ENCODE measurements around the gene DDX4.
A peak's percentile ranks its signal among the peaks of the same experiment; 100 is the strongest.

DDX4 gene

DNA sequence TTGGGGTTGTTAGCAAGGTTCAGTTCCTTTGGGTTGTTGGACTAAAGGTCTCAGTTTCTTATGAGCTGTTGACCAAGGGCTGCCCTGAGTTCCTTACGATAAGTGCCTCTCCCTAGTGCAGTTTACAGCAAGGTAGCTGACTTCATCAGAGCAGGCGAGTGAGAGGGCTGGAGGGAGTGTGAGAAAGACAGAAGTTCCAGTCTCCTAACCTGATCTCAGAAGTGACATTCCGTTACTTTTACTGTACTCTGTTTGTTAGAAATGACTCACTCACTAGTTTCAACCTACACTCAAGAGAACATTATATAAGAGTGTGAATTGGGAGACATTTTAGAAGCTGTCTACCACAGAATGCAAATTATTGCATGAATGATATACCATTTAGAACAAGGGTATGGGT lies 92.1 kb downstream of the DDX4 start:
- DNase-seq: no peak

GRCh38 chr5:55832446-55832845 lies 94.6 kb downstream of the DDX4 start:
- DNase-seq: no peak

DNA sequence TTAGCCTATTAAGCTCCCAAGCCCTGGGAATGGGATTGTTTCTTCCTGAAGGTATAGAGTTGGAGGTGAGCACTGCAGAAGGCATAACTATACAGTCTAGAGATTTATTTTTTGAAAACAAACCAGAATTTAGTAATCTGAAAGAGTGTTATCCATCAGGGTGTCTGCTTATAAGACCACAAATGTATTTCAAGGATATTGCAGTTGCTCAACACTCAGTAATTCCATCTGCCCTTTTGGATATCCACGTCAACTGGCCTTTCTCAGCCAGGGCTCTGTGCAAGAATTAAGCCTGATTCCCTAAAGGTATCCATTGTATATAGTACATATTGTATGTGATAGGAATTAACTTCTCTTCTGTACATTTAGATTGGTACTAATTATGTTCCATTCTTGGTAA lies 98.3 kb downstream of the DDX4 start:
- DNase-seq: no peak

GRCh38 chr5:55841976-55842375 lies 104.1 kb downstream of the DDX4 start:
- peak; percentile 55 for DNase-seq

GRCh38 chr5:55847837-55848236 lies 110.0 kb downstream of the DDX4 start:
- DNase-seq: no peak

- DNase-seq: no peak
Measured at GRCh38 chr5:55848783-55849182, 110.9 kb downstream of the DDX4 start.

DNA sequence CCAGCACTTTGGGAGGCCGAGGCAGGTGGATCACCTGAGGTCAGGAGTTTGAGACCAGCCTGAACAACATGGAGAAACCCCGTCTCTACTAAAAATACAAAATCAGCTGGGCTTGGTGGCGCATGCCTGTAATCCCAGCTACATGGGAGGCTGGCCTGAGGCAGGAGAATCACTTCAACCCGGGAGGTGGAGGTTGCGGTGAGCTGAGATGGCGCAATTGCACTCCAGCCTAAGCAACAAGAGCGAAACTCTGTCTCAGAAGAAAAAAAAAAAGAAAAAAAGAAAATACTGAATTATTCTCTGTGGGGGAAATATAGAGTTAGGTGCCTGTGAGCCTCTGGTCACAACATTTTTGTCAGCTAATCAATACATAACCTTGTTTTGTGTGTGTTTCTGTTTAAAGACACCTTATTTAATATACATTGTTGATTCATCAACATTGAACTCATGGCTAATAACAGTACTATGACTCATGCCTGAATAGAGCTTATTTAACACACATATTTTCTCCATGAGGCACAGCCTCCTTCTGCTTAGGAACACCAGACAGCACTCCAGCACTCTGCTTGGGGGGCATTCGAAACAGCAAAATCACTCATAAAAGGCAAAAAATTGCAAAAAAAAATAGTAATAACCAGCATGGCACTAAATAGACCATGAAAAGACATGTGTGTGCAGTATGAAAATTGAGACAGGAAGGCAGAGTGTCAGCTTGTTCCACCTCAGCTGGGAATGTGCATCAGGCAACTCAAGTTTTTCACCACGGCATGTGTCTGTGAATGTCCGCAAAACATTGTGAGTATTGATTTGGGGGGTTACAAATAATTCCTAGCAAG lies 113.2 kb downstream of the DDX4 start, which contains the start of gene IL31RA:
Gene IL31RA, plus strand, starts transcription at position 519 of the 836 bp plus-strand sequence. Its CDS starts 214 bp downstream, at position 733.
- no peak for DNase-seq

GRCh38 chr5:55851675-55851979 lies 113.8 kb downstream of the DDX4 start:
- no peak for DNase-seq

GRCh38 chr5:55852503-55852902 lies 114.6 kb downstream of the DDX4 start:
- DNase-seq: no peak

DNA sequence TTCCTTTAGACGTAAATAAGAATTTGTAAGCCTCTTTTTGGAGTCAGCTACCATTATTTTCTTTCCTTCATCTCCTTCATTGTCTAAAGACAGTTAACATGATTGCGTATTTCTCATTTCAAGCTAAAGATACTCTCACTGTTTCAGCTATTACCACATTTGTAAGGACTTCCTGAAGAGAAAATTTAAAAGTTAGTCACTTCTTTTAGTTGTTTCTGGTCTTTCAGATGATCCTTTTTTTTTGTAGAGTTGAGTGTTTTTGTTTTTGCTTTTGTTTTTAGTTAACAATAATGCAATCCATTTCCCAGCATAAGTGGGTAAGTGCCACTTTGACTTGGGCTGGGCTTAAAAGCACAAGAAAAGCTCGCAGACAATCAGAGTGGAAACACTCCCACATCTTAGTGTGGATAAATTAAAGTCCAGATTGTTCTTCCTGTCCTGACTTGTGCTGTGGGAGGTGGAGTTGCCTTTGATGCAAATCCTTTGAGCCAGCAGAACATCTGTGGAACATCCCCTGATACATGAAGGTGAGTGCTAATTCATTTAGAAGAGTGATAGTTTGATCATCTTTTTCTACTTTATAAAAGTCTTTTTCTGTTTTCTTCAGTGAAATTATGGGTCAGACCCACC lies 115.3 kb downstream of the DDX4 start:
- no peak for DNase-seq

- no peak for DNase-seq
Measured at GRCh38 chr5:55853818-55854217, 116.0 kb downstream of the DDX4 start.

- no peak for DNase-seq
Measured at GRCh38 chr5:55855509-55855908, 117.6 kb downstream of the DDX4 start.

DNA sequence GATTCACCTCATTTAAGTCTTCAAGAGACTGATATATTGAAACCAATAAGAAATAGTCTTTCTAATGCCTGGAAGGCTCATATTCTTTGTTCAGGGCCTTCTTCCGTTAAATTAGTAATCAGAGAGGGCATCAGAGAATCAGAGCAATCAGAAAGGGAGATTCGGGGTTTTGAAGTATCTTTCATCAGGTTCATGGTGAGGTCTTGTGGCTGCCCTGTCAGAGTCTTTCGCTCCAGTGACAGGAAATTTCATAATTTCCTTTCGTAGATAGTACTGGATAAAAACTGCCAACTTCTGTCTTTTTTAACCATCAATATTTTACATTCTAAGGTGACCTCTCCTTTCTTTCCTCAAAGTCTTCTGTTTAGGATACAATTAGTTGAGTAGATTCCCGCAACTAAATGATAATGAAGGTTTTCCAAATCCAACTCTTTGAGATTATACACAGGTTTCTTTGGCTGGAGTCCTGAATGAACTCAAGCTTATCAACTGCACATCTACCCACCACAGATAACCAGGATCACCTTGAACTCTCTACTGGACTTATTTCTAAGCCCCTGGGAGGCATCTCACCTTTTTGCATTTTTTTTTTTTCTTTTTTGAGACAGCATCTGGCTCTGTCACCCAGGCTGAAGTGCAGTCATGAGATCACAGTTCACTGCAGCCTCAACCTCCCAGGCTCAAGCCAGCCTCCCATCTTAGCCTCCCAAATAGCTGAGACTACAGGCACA lies 118.8 kb downstream of the DDX4 start:
- DNase-seq: no peak

DNA sequence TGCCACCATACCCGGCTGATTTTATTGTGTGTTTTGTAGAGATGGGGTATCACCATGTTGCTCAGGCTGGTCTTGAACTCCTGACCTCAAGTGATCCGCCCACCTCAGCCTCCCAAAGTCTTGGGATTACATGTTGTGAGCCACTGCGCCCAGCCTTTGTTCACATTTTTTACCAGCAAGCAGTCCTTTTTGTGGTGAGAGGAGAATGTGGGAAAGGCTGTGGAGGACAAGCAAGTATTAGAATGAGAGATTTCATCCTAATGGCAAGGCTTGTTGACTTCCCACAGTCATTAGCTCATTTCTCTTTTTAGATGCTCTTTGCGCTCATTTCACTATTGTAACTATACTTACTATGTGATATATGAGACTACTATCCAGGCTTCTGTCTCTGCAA lies 119.4 kb downstream of the DDX4 start:
- no peak for DNase-seq

- no peak for DNase-seq
Measured at GRCh38 chr5:55858104-55858503, 120.2 kb downstream of the DDX4 start.

- no peak for DNase-seq
Measured at GRCh38 chr5:55860288-55860687, 122.4 kb downstream of the DDX4 start.

DNA sequence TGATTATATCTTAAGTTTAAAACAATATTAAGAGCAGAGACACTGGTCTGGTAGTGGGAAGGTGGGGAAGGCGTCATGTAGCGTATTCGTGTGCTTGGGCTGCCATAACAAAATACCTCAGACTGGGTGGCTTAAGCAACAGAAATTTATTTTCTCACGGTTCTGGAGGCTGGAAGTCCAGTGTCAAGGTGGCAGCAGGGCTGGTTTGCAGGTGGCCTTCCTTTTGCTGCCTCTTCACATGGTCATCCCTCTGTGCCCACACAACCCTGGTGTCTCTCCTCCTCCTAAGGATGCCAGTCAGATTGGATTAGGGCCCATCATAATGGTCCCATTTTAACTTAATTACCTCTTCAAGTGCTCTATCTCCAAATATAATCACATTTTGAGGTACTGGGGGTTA lies 122.8 kb downstream of the DDX4 start:
- DNase-seq: no peak

DNA sequence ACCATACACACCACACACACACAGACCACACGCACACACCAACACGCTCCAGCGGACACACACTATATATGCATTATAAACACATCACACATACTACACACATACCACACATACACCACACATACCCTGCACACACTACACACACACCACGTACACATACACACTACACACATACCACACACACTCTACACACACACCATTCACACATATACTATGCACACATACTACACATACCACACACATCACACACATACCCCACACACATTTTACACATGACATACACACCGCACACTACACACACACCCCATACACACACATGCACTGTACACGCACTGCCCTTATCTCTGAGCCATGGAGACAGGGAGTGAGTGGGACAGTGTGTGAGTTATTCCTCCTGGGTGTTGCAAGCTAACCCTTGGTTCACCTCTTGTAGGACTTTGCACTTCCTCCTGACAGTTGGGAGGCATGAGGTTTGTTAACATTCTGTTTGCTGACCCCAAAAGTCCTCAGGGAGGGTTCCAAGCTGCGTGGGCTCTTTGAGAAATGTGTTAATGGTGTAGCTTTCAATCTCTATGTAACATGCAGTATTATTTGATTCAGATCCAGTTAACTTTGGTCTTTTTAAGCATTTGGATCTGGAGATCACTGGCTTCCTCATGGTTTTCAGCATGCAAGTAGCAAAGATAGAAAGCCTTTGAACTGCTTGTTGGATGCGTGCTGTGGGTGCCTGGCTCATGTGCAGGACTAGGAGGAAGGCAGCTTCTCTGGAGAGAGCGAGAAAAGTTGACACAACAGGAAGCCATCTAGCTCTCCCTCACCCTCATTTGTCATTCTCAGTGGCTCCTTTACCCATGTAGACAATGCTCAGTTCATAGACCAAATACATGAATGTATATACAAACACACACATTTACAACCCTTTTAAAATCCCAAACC lies 127.0 kb downstream of the DDX4 start:
- no peak for DNase-seq

DNA sequence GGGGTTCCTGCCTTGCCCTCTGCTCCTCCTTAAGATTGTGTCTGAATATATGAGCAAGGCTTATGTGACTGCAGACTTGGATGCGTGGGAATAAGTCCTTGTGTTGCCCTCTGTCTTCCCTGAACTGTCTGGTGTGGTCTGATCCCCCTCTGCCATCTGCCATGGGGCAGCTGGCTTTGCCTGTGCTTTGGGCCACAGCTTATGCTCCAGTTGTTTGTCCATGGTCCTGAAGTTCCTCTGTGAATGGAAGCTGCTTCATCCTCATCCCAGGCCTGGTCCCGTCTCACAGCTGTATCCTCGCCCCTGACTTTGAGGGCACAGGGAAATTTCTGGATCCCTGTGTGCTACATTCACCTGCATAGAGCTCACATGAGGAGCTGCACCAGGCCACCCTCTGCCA lies 128.0 kb downstream of the DDX4 start:
- DNase-seq: peak; percentile 79

- DNase-seq: no peak
Measured at GRCh38 chr5:55866485-55866884, 128.6 kb downstream of the DDX4 start.

All from NCI-H82 (cell line).